ENCODE data around the gene COTL1.

DNA sequence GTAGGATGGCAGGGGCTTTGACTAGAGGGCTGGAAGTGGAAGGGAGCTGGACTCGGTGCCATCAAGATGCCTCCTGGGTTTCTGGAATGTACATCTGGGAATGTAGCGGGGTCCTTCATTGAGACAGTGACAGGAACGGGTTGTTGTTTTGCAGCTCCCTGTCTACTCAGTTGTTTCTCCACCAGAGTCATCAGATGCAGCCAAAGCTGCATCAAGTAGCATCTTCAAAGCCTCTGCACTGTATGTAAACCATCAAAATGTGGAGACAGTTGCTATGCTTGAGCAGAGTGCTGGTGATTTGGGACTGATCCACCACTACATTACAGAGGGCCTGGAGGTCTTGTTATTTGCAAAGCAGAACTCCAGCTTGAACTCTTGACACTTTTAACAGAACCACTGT lies 88.3 kb downstream of the COTL1 start:
- TF ChIP-seq EZH2 (IDR thresholded peaks at IDR 0.05; ENCODE audit: borderline replicate concordance, low read length), result no peak
- TF ChIP-seq, protein P1, sequence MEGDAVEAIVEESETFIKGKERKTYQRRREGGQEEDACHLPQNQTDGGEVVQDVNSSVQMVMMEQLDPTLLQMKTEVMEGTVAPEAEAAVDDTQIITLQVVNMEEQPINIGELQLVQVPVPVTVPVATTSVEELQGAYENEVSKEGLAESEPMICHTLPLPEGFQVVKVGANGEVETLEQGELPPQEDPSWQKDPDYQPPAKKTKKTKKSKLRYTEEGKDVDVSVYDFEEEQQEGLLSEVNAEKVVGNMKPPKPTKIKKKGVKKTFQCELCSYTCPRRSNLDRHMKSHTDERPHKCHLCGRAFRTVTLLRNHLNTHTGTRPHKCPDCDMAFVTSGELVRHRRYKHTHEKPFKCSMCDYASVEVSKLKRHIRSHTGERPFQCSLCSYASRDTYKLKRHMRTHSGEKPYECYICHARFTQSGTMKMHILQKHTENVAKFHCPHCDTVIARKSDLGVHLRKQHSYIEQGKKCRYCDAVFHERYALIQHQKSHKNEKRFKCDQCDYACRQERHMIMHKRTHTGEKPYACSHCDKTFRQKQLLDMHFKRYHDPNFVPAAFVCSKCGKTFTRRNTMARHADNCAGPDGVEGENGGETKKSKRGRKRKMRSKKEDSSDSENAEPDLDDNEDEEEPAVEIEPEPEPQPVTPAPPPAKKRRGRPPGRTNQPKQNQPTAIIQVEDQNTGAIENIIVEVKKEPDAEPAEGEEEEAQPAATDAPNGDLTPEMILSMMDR (conservative IDR thresholded peaks at IDR 0.05 in 1 of 2, IDR thresholded peaks at IDR 0.05 in 1 of 2; ENCODE audit: extremely low read depth in 1 of 2, insufficient read depth in 1 of 2, low read depth in 1 of 2, low read length in 2 of 2), result no peak
